Measurements from ENCODE around the gene ZNF414.

Gene ZNF414

DNA sequence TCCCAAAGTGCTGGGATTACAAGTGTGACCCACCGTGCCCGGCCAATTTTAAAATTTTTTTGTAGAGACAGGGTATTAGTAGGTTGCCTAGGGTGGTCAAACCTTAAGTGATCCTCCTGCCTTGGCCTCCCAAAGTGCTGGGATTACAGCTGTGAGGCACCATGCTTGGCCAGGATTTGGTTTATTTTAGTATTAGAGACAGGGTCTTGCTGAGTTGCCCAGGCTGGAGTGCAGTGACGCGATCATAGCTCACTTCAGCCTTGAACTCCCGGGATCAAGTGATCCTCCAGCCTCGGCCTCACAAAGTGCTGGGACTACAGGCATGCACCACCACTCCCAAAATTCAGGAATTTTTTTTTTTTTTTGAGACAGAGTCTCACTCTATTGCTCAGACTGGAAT, 5.4 kb upstream of the ZNF414 start:
- no CpG with 5 or more reads among the region's 6 CpGs for WGBS, 2 donors (ENCODE audit: extremely low coverage in 2 of 2, insufficient read length in 2 of 2, insufficient replicate concordance in 1 of 2)
- H3K79me1 ChIP-seq (ENCODE audit: low read depth, low read length) = no peaks in the 10 kb centered on the region
- no peak overlapping the region for H2BK120ac ChIP-seq (ENCODE audit: low read depth, low read length)
- H3K14ac ChIP-seq (ENCODE audit: low read length) = no peak overlapping the region
- no peak overlapping the region for H4K91ac ChIP-seq (ENCODE audit: low read depth, low read length, poor library complexity)
- H2BK5ac ChIP-seq (ENCODE audit: low read length) = no peak overlapping the region
- no peak overlapping the region for H3K4me3 ChIP-seq (ENCODE audit: low read length in 2 of 2)
- H2AK5ac ChIP-seq (ENCODE audit: low read depth, low read length) = no peak overlapping the region
- H4K8ac ChIP-seq (ENCODE audit: low read depth, low read length) = no peak overlapping the region
- H2BK15ac ChIP-seq (ENCODE audit: low read length) = no peak overlapping the region
- H3K4me1 ChIP-seq (ENCODE audit: control insufficient read depth in 2 of 2, insufficient read depth in 1 of 2, low read depth in 1 of 2, low read length in 2 of 2) = no peaks in the 10 kb centered on the region
- H3K4me2 ChIP-seq (ENCODE audit: insufficient read depth, low read length, poor library complexity, severe bottlenecking) = no peak overlapping the region
- H3K4ac ChIP-seq (ENCODE audit: low read length) = no peak overlapping the region
- H3K9ac ChIP-seq (ENCODE audit: low read depth, low read length, poor library complexity) = no peak overlapping the region
- no peak overlapping the region for H2BK12ac ChIP-seq (ENCODE audit: low read length)
- H3K27ac ChIP-seq (replicated peaks; ENCODE audit: low read length) = no peak overlapping the region
- H3K23ac ChIP-seq (ENCODE audit: low read depth, low read length, poor library complexity) = no peak overlapping the region
- no peaks in the 10 kb centered on the region for H3K36me3 ChIP-seq (replicated peaks in 1 of 2; ENCODE audit: control insufficient read depth in 2 of 2, insufficient read depth in 2 of 2, low read length in 2 of 2)
- H3K9me3 ChIP-seq (replicated peaks in 1 of 2; ENCODE audit: control insufficient read depth in 2 of 2, insufficient read depth in 1 of 2, low read depth in 1 of 2, low read length in 2 of 2) = no peaks in the 10 kb centered on the region
- H3K27me3 ChIP-seq (ENCODE audit: control insufficient read depth in 3 of 3, insufficient read depth in 3 of 3, low read depth in 1 of 3, low read length in 3 of 3) = no peaks in the 10 kb centered on the region
- H2AFZ ChIP-seq (ENCODE audit: low read length) = no peak overlapping the region
- no peak overlapping the region for H3K18ac ChIP-seq (ENCODE audit: low read length)
- no peak for DNase-seq (ENCODE audit: low spot score)

- DNase-seq (ENCODE audit: low spot score) = no peak
- peak overlapping the region; percentile 47 for H2BK120ac ChIP-seq (ENCODE audit: low read depth, low read length)
- H3K79me1 ChIP-seq (ENCODE audit: low read depth, low read length) = no peaks in the 10 kb centered on the region
- no peak overlapping the region for H3K27ac ChIP-seq (replicated peaks; ENCODE audit: low read length)
- no peak overlapping the region for H3K4me3 ChIP-seq (ENCODE audit: low read length in 2 of 2)
- H3K9ac ChIP-seq (ENCODE audit: low read depth, low read length, poor library complexity) = no peak overlapping the region
- no peaks in the 10 kb centered on the region for H3K9me3 ChIP-seq (replicated peaks in 1 of 2; ENCODE audit: control insufficient read depth in 2 of 2, insufficient read depth in 1 of 2, low read depth in 1 of 2, low read length in 2 of 2)
- peak overlapping the region; percentile 43 for H2BK15ac ChIP-seq (ENCODE audit: low read length)
- H4K91ac ChIP-seq (ENCODE audit: low read depth, low read length, poor library complexity) = no peak overlapping the region
- H2AK5ac ChIP-seq (ENCODE audit: low read depth, low read length) = peak overlapping the region; percentile 94
- no peaks in the 10 kb centered on the region for H3K27me3 ChIP-seq (ENCODE audit: control insufficient read depth in 3 of 3, insufficient read depth in 3 of 3, low read depth in 1 of 3, low read length in 3 of 3)
- no peak overlapping the region for H2BK12ac ChIP-seq (ENCODE audit: low read length)
- H3K4me1 ChIP-seq (ENCODE audit: control insufficient read depth in 2 of 2, insufficient read depth in 1 of 2, low read depth in 1 of 2, low read length in 2 of 2) = no peaks in the 10 kb centered on the region
- no CpG with 5 or more reads among the region's 11 CpGs for WGBS, 2 donors (ENCODE audit: extremely low coverage in 2 of 2, insufficient read length in 2 of 2, insufficient replicate concordance in 1 of 2)
- peak overlapping the region; percentile 17 for H3K23ac ChIP-seq (ENCODE audit: low read depth, low read length, poor library complexity)
- H2BK5ac ChIP-seq (ENCODE audit: low read length) = no peak overlapping the region
- H3K14ac ChIP-seq (ENCODE audit: low read length) = no peak overlapping the region
- H3K4me2 ChIP-seq (ENCODE audit: insufficient read depth, low read length, poor library complexity, severe bottlenecking) = no peak overlapping the region
- no peaks in the 10 kb centered on the region for H3K36me3 ChIP-seq (replicated peaks in 1 of 2; ENCODE audit: control insufficient read depth in 2 of 2, insufficient read depth in 2 of 2, low read length in 2 of 2)
- no peak overlapping the region for H2AFZ ChIP-seq (ENCODE audit: low read length)
- H3K4ac ChIP-seq (ENCODE audit: low read length) = no peak overlapping the region
- no peak overlapping the region for H3K18ac ChIP-seq (ENCODE audit: low read length)
- H4K8ac ChIP-seq (ENCODE audit: low read depth, low read length) = no peak overlapping the region
Observed at GRCh38 chr19:8518536-8518935, 4.6 kb upstream of the ZNF414 start.

DNA sequence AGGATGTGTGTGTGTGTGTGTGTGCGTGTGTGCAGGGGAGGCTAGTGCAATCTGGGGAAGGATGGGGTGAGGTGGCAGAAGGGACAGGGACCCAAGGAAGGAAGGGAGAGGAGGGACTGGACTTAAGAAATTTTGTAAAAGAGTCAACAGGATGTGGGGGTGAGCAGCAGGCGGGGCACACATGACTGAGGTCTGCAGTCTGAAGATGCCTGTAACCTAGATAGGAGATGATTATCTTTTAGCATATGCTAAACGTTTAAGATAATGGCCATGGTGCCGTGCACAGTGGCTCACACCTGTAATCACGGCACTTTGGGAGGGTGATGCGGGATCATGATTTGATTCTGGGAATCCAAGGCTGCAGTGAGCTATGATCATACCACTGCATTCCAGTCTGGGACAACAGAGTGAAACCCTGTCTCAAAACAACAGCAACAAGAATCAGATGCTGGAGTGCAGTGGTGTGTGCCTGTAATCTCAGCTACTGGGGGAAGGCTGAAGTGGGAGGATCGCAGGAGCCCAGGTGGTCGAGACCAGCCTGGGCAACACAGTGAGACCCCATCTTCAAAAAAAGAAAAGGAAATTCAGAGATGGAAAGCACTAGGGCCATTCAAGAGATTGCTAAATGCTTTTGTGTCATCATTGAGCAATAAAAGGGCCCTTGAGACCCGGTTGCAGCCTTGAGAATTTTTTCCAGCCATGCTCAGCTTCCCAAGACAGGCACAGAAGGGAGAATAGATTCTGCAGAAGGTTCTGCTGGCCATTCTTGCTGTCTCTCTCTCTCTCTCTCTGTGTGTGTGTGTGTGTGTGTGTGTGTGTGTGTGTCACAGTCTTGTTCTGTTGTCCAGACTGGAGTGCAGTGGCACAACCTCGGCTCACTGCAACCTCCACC, 3.8 kb upstream of the ZNF414 start:
- Histone ChIP-seq H3K36me3 (replicated peaks in 1 of 2; ENCODE audit: control insufficient read depth in 2 of 2, insufficient read depth in 2 of 2, low read length in 2 of 2) (no peaks in the 10 kb centered on the region), H3K18ac (ENCODE audit: low read length) (no peak overlapping the region), H4K91ac (ENCODE audit: low read depth, low read length, poor library complexity) (no peak overlapping the region), H2BK120ac (ENCODE audit: low read depth, low read length) (no peak overlapping the region), H3K4me1 (ENCODE audit: control insufficient read depth in 2 of 2, insufficient read depth in 1 of 2, low read depth in 1 of 2, low read length in 2 of 2) (peaks cover 4% of the 10 kb centered on the region in 2 donors), H2AFZ (ENCODE audit: low read length) (peak overlapping the region; percentile 25), H2BK5ac (ENCODE audit: low read length) (no peak overlapping the region), H3K9ac (ENCODE audit: low read depth, low read length, poor library complexity) (no peak overlapping the region), H4K8ac (ENCODE audit: low read depth, low read length) (no peak overlapping the region), H3K14ac (ENCODE audit: low read length) (no peak overlapping the region), H2BK15ac (ENCODE audit: low read length) (no peak overlapping the region), H2AK5ac (ENCODE audit: low read depth, low read length) (no peak overlapping the region), H3K4me3 (ENCODE audit: low read length in 2 of 2) (no peak overlapping the region), H3K23ac (ENCODE audit: low read depth, low read length, poor library complexity) (no peak overlapping the region), H3K79me1 (ENCODE audit: low read depth, low read length) (no peaks in the 10 kb centered on the region), H3K27me3 (ENCODE audit: control insufficient read depth in 3 of 3, insufficient read depth in 3 of 3, low read depth in 1 of 3, low read length in 3 of 3) (no peaks in the 10 kb centered on the region), H3K4me2 (ENCODE audit: insufficient read depth, low read length, poor library complexity, severe bottlenecking) (no peak overlapping the region), H2BK12ac (ENCODE audit: low read length) (no peak overlapping the region), H3K9me3 (replicated peaks in 1 of 2; ENCODE audit: control insufficient read depth in 2 of 2, insufficient read depth in 1 of 2, low read depth in 1 of 2, low read length in 2 of 2) (no peaks in the 10 kb centered on the region), H3K4ac (ENCODE audit: low read length) (no peak overlapping the region), H3K27ac (replicated peaks; ENCODE audit: low read length) (no peak overlapping the region)
- WGBS, 2 donors (ENCODE audit: extremely low coverage in 2 of 2, insufficient read length in 2 of 2, insufficient replicate concordance in 1 of 2) = no CpG with 5 or more reads among the region's 10 CpGs
- no peak for DNase-seq (ENCODE audit: low spot score)

DNA sequence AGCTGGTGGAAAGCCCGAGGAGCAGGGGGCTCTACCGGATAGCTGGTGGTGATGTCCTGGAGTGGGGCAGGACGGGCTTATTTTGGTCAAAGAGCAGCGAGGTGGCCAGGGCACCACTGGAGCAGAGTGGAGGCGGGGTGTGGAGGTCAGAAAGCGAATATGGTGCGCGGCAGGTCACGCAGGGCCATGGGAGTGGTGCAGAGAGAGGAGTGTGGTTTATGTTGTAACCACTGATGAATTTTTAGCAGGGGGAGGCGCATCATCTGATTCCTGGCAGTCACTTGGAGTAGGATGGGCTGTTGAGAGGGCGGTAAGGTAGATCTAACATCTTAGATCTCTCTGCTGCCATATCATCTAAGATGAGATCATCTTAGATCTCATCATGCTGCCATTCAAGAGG, 1.4 kb upstream of the ZNF414 start:
- peak overlapping the region; percentile 50 for H3K9ac ChIP-seq (ENCODE audit: low read depth, low read length, poor library complexity)
- no peaks in the 10 kb centered on the region for H3K9me3 ChIP-seq (replicated peaks in 1 of 2; ENCODE audit: control insufficient read depth in 2 of 2, insufficient read depth in 1 of 2, low read depth in 1 of 2, low read length in 2 of 2)
- no peak overlapping the region for H3K4me3 ChIP-seq (ENCODE audit: low read length in 2 of 2)
- no peak overlapping the region for H3K27ac ChIP-seq (replicated peaks; ENCODE audit: low read length)
- no peak overlapping the region for H2AFZ ChIP-seq (ENCODE audit: low read length)
- peaks cover 10% of the 10 kb centered on the region for H3K79me1 ChIP-seq (ENCODE audit: low read depth, low read length)
- peaks cover 4 to 17% of the 10 kb centered on the region in 2 donors for H3K36me3 ChIP-seq (replicated peaks in 1 of 2; ENCODE audit: control insufficient read depth in 2 of 2, insufficient read depth in 2 of 2, low read length in 2 of 2)
- H2AK5ac ChIP-seq (ENCODE audit: low read depth, low read length) = peak overlapping the region; percentile 79
- no peak overlapping the region for H3K4ac ChIP-seq (ENCODE audit: low read length)
- H4K8ac ChIP-seq (ENCODE audit: low read depth, low read length) = no peak overlapping the region
- no peak overlapping the region for H3K14ac ChIP-seq (ENCODE audit: low read length)
- WGBS, 2 donors (ENCODE audit: extremely low coverage in 2 of 2, insufficient read length in 2 of 2, insufficient replicate concordance in 1 of 2) = no CpG with 5 or more reads among the region's 11 CpGs
- no peak overlapping the region for H3K4me2 ChIP-seq (ENCODE audit: insufficient read depth, low read length, poor library complexity, severe bottlenecking)
- H2BK120ac ChIP-seq (ENCODE audit: low read depth, low read length) = no peak overlapping the region
- H2BK15ac ChIP-seq (ENCODE audit: low read length) = peak overlapping the region; percentile 25
- no peak overlapping the region for H2BK5ac ChIP-seq (ENCODE audit: low read length)
- no peak overlapping the region for H3K23ac ChIP-seq (ENCODE audit: low read depth, low read length, poor library complexity)
- peaks cover 0 to 3% (median 0%) of the 10 kb centered on the region in 3 experiments for H3K27me3 ChIP-seq (ENCODE audit: control insufficient read depth in 3 of 3, insufficient read depth in 3 of 3, low read depth in 1 of 3, low read length in 3 of 3)
- no peak overlapping the region for H4K91ac ChIP-seq (ENCODE audit: low read depth, low read length, poor library complexity)
- peaks cover 4 to 7% of the 10 kb centered on the region in 2 donors for H3K4me1 ChIP-seq (ENCODE audit: control insufficient read depth in 2 of 2, insufficient read depth in 1 of 2, low read depth in 1 of 2, low read length in 2 of 2)
- no peak for DNase-seq (ENCODE audit: low spot score)
- H3K18ac ChIP-seq (ENCODE audit: low read length) = peak overlapping the region; percentile 44
- H2BK12ac ChIP-seq (ENCODE audit: low read length) = no peak overlapping the region
